ENCODE data around the gene GVQW3.

DNA sequence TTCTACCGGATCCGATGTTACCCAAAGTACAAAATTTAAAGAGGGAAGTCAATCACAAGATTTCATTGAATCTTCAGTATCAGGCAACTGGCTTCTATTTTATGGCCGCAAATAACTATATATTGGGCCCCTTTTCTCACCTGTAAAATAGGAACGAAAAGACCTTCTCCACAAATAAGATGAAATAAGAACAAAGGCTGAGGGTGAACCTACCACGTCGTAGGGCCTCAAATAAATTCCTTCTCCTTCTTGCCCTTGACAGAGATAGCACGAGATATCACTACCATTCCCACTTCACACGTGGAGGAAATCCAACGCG is 62.9 kb downstream of the GVQW3 start:
- TF ChIP-seq POLR2A (IDR thresholded peaks at IDR 0.05) (no peak), POLR2AphosphoS5 (IDR thresholded peaks at IDR 0.05) (no peak)
- TF ChIP-seq, protein P1, sequence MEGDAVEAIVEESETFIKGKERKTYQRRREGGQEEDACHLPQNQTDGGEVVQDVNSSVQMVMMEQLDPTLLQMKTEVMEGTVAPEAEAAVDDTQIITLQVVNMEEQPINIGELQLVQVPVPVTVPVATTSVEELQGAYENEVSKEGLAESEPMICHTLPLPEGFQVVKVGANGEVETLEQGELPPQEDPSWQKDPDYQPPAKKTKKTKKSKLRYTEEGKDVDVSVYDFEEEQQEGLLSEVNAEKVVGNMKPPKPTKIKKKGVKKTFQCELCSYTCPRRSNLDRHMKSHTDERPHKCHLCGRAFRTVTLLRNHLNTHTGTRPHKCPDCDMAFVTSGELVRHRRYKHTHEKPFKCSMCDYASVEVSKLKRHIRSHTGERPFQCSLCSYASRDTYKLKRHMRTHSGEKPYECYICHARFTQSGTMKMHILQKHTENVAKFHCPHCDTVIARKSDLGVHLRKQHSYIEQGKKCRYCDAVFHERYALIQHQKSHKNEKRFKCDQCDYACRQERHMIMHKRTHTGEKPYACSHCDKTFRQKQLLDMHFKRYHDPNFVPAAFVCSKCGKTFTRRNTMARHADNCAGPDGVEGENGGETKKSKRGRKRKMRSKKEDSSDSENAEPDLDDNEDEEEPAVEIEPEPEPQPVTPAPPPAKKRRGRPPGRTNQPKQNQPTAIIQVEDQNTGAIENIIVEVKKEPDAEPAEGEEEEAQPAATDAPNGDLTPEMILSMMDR (IDR thresholded peaks at IDR 0.05): no peak
